NOMO-1 treated with DMSO at 0.1 percent for 48 hours (cell line): ENCODE results near the gene IL12B.

Experiments
- DNase-seq: peaks from one replicate; lab custom pipeline; 2025; ENCODE audit not compliant: unreplicated experiment; lab: John Stamatoyannopoulos, UW

IL12B gene

GRCh38 chr5:159333545-159333925 is 3.2 kb upstream of the IL12B start:
- no peak for DNase-seq

- peak; percentile 17 for DNase-seq
Measured at GRCh38 chr5:159332800-159333544, 2.7 kb upstream of the IL12B start.

- peak; percentile 43 for DNase-seq
Measured at GRCh38 chr5:159331093-159331973, 1.0 kb upstream of the IL12B start.

GRCh38 chr5:159324986-159325385 is 5.3 kb downstream of the IL12B start:
- no peak for DNase-seq

- no peak for DNase-seq
Measured at GRCh38 chr5:159324102-159324755, 6.1 kb downstream of the IL12B start.

GRCh38 chr5:159322180-159322579 is 8.1 kb downstream of the IL12B start:
- no peak for DNase-seq

- no peak for DNase-seq
Measured at GRCh38 chr5:159319832-159320231, 10.5 kb downstream of the IL12B start.

GRCh38 chr5:159319363-159319762 is 10.9 kb downstream of the IL12B start:
- DNase-seq = no peak

- no peak for DNase-seq
Measured at GRCh38 chr5:159318448-159318847, 11.8 kb downstream of the IL12B start.

GRCh38 chr5:159317849-159318248 is 12.4 kb downstream of the IL12B start:
- no peak for DNase-seq

GRCh38 chr5:159316519-159317383 is 13.5 kb downstream of the IL12B start:
- DNase-seq = peak; percentile 35

GRCh38 chr5:159313197-159313596 is 17.1 kb downstream of the IL12B start:
- DNase-seq = no peak

- DNase-seq = no peak
Measured at GRCh38 chr5:159311063-159311462, 19.2 kb downstream of the IL12B start.

GRCh38 chr5:159310511-159310910 is 19.8 kb downstream of the IL12B start:
- DNase-seq = no peak

GRCh38 chr5:159309689-159310433 is 20.4 kb downstream of the IL12B start:
- DNase-seq = no peak

GRCh38 chr5:159304961-159305595 is 25.2 kb downstream of the IL12B start:
- DNase-seq = no peak

- no peak for DNase-seq
Measured at GRCh38 chr5:159303286-159303685, 27.0 kb downstream of the IL12B start.

- DNase-seq = peak; percentile 50
Measured at GRCh38 chr5:159301929-159302860, 28.1 kb downstream of the IL12B start.
